ENCODE results near the gene MSRB1.

GRCh38 chr16:1933097-1933661 is 9.8 kb downstream of the MSRB1 start:
- TF ChIP-seq SP2 (IDR thresholded peaks at IDR 0.05; ENCODE audit: low read length): no peak
- TF ChIP-seq RFX5 (IDR thresholded peaks at IDR 0.05; ENCODE audit: borderline replicate concordance, low read depth, low read length): no peak
- no peak for TF ChIP-seq CTCF (IDR thresholded peaks at IDR 0.05; ENCODE audit: control extremely low read depth in 1 of 3, insufficient read depth in 1 of 3, low read depth in 1 of 3, low read length in 3 of 3)
- no peak for TF ChIP-seq CHD2 (IDR thresholded peaks at IDR 0.05; ENCODE audit: low read length)
- TF ChIP-seq SP1 (IDR thresholded peaks at IDR 0.05; ENCODE audit: low read depth, low read length): no peak
- TF ChIP-seq POLR2A (IDR thresholded peaks at IDR 0.05; ENCODE audit: control extremely low read depth in 1 of 2, low read depth in 2 of 2, low read length in 2 of 2): no peak
- no peak for TF ChIP-seq CBX8 (IDR thresholded peaks at IDR 0.05; ENCODE audit: borderline replicate concordance, low read depth, low read length)
- no peak for TF ChIP-seq CREB1 (IDR thresholded peaks at IDR 0.05)
- no peak for TF ChIP-seq CHD7 (IDR thresholded peaks at IDR 0.05; ENCODE audit: insufficient replicate concordance, low read length)
- no peak for TF ChIP-seq EZH2 (IDR thresholded peaks at IDR 0.05; ENCODE audit: low read depth, low read length, severe bottlenecking)
- TF ChIP-seq EP300 (IDR thresholded peaks at IDR 0.05; ENCODE audit: borderline replicate concordance in 1 of 2, low read depth in 2 of 2, low read length in 2 of 2): no peak

Measured in H1 (cell line).